H1 (cell line): ENCODE results near the gene GRAMD2A. TPM values are rescaled to one million over a fixed set of nuclear protein-coding genes. Genes with fewer than 3 reads are reported as not detected.
A peak's percentile ranks its signal among the peaks of the same experiment; 100 is the strongest.

ENCODE experiments used
- ASH2L ChIP-seq: fragments of 200-600, 300-600 bp; sonication (generic); IDR thresholded peaks from one replicate; pipeline ENCODE4 v1.7.1; 2017; ENCODE audit warnings: low read length
- BACH1 ChIP-seq: IDR thresholded peaks from 2 replicates; pipeline ENCODE4 v1.6.1; 2012; ENCODE audit warnings: low read length, improper control_type of control experiment
- CHD7 ChIP-seq: fragments of 300-600 bp; sonication (generic); IDR thresholded peaks from 2 replicates; pipeline ENCODE4 v1.7.1; 2012; ENCODE audit warnings: low read length, moderate library complexity, mild to moderate bottlenecking, inconsistent platforms; ENCODE audit not compliant: insufficient replicate concordance
- CREB1 ChIP-seq: IDR thresholded peaks from 2 replicates; pipeline ENCODE4 v1.6.1; 2012; ENCODE audit warnings: inconsistent platforms
- CTCF ChIP-seq, 3 experiments: IDR thresholded peaks; 1 replicate in 2 of 3; 2 replicates in 1 of 3; pipeline versions ENCODE4 v1.5.1 to v1.6.1; 2011; ENCODE audit warnings: low read length in 3 of 3, mild to moderate bottlenecking in 3 of 3, inconsistent platforms in 2 of 3, low read depth in 1 of 3, moderate library complexity in 1 of 3; ENCODE audit not compliant: insufficient read depth in 1 of 3; ENCODE audit errors: control extremely low read depth in 1 of 3
- EGR1 ChIP-seq: IDR thresholded peaks from 2 replicates; pipeline ENCODE4 v1.6.1; 2011; ENCODE audit warnings: low read depth, low read length, borderline replicate concordance
- TEAD4 ChIP-seq: IDR thresholded peaks from 2 replicates; pipeline ENCODE4 v1.6.1; 2012; ENCODE audit warnings: low read depth, low read length, inconsistent platforms, mixed read lengths
- polyA plus RNA-seq, 7 experiments: library from polyadenylated mRNA; depleted of rRNA in 3 of 7; stranded (reverse) in 5 of 7; unstranded in 2 of 7; fragments of >200 nt in 5 of 7; fragments of 200-250 nt in 2 of 7; gene quantifications; 1 replicate in 5 of 7; 2 replicates in 1 of 7; 4 replicates in 1 of 7; pipeline versions ENCODE4 v1.2.1 to v1.2.3, GENCODE V29; 2011 to 2013; ENCODE audit warnings: missing spikeins in 2 of 7, mixed read lengths in 2 of 7
- total RNA-seq: library from RNA; stranded (reverse); fragmentation: NEBNext Ultra II Directional; extraction: Animal tissue kit (Norgen Biotek cat#: 25700); gene quantifications from 2 replicates; pipeline ENCODE4 v1.2.1, GENCODE V29; 2021

GRAMD2A gene
- total and polyA plus RNA-seq, 2 of the 8 experiments (the other 6 are each of a cell fraction or from before 2014, with no cell fraction given), result 0.57 to 1.5 TPM

DNA sequence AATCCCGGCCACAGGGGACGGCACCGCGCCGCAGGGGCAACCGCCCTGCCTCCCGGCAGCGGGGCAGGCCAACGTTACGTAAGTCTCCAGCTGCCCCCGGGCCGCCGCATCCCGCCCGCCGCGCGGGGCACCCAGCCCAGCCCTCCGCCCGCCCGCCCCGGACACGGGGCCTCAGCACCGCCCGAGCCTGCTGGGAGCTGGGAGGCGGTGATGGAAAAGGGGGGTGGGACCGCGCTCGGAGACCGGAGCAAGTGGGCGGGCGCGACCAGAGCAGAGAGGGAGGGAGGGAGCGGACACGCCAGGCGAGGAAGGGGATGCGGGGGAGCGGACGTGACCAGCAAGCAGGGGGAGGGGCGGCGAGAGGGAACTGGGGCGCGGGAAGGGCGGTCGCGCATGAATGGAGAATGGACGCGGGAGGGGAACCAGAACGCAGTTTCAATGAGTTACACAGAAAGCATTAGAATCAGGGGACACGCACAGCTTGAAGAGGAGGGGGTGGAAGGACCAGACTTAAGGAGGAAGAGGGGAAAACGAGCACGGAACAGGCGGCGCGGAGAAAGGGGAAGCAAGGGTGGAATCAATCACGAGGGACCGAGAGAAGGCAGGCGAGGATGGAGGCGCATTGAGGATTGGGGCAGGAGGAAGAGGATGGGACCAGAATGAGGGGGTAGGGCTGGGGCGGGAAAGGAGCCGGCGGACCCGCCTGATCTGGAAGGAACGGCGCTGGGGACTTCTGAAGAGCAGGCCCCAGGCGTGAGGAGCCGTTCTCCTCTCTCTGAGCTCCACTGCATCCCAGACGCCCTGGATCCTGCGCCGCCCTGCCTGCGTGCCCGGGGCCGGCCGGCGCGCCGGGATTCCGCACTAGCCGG is 32.8 kb upstream of the GRAMD2A start (continued):
- TF ChIP-seq CHD7, result no peak
- peak; percentile 22 for TF ChIP-seq ASH2L
- TF ChIP-seq CREB1, result no peak; the same call in 1 of the 2 replicates
- no peak for TF ChIP-seq CTCF (IDR thresholded peaks at IDR 0.05; ENCODE audit: control extremely low read depth in 1 of 3, insufficient read depth in 1 of 3, low read depth in 1 of 3, low read length in 3 of 3)
- no peak for TF ChIP-seq TEAD4
- TF ChIP-seq BACH1, result peak; percentile 5; the same call in 1 of the 2 replicates
- peak; percentile 68; the same call in 1 of the 2 replicates for TF ChIP-seq EGR1
